GM19023 (cell line): Measurements from ENCODE around the gene SEMA4D.

Experiments
- ATAC-seq: cut with Tn5 transposase; IDR thresholded peaks from one replicate; pipeline ENCODE4 v1.9.1; 2021; ENCODE audit warnings: mild to moderate bottlenecking, moderate library complexity; ENCODE audit not compliant: unreplicated experiment

Gene SEMA4D, protein sequence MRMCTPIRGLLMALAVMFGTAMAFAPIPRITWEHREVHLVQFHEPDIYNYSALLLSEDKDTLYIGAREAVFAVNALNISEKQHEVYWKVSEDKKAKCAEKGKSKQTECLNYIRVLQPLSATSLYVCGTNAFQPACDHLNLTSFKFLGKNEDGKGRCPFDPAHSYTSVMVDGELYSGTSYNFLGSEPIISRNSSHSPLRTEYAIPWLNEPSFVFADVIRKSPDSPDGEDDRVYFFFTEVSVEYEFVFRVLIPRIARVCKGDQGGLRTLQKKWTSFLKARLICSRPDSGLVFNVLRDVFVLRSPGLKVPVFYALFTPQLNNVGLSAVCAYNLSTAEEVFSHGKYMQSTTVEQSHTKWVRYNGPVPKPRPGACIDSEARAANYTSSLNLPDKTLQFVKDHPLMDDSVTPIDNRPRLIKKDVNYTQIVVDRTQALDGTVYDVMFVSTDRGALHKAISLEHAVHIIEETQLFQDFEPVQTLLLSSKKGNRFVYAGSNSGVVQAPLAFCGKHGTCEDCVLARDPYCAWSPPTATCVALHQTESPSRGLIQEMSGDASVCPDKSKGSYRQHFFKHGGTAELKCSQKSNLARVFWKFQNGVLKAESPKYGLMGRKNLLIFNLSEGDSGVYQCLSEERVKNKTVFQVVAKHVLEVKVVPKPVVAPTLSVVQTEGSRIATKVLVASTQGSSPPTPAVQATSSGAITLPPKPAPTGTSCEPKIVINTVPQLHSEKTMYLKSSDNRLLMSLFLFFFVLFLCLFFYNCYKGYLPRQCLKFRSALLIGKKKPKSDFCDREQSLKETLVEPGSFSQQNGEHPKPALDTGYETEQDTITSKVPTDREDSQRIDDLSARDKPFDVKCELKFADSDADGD

DNA sequence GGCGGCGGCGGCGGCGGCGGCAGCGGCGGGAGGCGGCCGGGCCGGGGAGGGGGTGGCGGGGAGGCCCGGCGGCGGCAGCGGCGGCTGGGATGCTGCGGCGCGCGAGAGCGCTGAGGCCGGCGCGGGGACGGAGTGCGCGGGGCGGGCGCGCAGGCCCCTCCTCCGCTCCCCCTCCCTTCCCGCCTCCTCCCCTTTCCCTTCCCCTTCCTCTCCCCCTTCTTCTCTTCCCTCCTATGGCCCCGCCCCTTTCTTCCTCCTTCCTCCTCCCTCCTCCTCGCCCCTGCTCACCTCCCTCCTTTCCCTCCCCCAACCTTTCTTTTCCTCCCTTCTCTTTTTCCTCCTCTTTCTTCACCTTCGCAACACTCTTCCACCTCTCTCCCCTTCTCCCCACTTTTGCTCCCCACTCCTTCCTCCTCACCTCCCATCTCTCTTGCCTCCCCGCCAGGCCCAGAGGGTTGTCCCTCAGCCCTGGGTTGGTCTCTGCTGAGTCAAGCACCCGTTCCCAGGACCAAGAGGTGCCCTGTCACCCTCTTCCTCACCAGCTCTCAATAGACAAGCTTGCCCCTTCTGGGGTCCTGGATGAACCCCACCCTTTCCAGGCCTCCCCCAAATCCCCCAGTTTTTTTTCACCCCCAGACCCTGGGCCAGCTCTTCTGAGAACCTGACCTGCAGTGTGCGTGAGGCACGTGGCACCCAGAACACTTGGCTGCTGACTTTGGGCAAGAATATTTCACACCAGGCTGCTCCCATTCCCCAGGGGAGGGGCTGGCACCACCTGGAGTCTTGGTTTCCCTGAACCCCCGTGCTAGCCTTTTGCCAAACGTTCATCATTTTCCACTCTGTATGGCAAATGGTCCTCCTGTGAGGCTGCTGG lies at the start of gene SEMA4D:
TSS of gene SEMA4D (minus strand) at position 136 of the 874 bp plus-strand sequence. CDS start 92,657 bp downstream, outside the sequence.
- ATAC-seq: peak; percentile 37

DNA sequence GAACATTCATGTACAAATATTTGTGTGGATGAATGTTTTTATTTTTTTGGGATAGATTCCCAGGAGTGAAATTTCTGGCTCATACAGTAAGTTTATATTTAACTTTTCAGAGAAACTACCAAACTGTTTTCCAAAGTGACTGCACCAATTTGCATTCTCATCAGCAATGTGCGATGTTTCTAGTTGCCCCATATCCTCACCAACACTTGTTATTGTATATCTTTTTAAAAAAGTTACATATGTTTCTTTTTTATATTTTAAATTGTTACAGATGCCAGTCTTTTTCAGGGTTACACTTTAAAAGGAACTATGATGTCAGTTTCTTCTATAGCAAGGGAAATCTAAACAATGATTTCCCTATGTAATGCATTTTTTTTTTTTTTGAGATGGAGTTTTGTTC lies 49.1 kb upstream of the SEMA4D start:
- no peak for ATAC-seq

DNA sequence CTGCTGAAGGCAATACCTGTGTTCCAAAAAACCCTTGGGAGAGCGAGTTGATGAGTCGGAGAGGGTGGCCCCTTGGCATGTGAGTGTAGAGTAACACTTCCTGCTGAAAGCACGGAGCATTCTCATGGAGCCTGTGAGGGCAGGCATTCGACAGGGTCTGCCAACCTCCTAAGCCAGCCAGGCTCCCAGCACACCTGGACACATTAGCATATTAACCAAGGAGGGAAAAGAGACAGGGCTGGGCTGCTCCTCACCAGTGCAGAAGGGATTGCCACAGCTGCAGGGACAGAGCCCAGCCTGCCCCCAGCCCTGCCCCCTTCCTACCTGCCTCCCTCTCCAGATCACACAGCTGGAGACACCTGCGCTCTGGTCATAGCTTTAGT lies 46.4 kb upstream of the SEMA4D start:
- ATAC-seq: no peak

DNA sequence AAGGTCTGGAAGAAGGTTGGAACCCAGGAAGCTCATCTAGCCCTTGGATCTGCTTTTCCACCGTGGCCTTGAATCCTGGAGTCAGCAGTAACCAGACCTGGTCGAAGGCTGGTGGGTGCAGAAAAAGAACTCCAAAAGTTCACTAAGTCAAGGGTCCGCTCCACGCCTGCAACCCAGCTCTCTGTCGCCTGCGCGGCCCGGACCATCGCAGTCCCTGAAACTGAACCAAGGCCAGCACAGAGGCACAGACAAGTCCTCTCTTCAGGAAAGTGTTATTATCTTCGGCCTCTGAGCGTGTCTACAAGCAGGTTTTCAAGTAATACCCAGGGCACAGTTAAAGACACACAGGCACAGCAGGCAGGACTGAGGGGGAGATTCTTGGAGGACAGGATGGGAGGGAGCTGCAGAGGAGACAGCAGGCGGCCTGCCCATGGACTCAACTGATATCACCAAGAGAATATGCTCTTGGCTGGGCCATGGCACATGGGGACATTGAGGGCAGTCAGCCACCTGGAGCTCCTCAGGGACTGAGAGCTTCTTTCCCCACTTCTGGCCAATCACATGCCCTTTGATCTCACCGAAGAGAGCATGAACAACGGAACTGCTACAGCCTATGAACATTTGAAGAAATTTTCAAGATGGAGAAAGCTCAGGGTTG lies 45.8 kb upstream of the SEMA4D start:
- ATAC-seq: no peak

DNA sequence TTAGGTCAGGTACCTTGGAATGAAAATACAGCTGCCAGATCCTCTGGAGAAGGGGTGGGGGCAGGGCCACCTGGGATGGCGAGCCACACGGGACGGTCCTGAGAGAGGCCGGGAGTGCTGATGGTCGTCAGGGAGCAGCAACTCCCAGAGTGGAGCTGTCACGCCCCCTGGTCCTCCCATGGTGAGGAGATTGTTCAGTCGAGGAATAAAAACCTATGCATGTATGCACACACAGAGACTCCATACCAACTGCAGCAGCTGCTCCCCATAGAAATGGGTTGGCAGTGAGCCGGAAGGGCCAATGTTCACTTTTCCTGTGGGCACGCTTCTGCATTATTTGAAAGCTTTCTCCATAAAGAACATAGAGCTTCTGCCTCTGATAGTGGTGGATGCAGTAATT lies 45.2 kb upstream of the SEMA4D start:
- ATAC-seq: no peak

DNA sequence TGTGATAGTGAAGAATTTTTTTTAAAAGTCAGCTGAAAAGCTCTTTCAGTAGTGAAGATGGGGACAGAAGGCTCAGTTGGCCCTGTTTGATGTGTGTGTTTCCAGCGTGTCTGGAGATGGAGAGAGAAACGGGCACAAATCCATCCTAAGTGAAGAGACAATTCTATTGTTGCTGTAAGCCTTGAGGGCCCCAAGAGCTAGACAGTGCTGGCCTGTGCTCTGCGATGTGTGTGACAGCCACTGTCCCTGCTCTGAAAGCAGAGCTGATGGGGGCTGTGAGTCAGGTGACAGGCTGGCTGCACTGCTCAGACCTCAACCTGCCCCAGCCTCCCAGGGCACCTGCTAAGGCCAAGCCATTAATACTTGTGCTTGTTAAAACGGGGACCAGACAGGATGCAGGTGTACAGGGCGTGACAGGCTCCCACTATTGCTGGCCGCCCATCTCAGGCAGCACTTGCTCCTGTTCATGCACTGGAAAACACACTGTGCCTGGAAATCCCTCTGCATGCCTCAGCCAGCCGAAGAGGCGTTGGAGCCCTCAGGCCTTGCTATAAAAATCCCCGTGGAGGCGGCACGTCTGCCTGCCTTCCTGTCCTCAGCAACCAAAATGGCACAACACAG lies 44.6 kb upstream of the SEMA4D start:
- no peak for ATAC-seq

DNA sequence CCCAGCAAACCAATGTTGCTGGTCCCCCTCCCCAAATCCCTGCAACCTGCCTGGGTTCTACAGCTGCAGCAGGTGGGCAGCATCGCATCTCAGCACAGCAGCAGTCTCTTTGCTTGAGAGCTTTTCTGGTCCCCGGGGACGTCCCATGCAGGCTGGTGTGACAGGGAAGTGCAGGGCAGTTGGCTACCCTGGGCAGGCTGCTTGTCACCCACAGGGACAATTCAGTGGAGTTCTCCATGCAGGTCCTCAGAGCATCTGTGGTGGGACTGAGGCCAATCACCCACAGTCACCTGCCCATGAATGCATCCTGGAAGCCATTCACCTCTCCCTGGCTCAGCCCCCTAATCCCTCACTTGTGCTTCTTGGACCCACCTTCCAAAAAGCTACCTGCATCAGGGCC lies 43.9 kb upstream of the SEMA4D start:
- ATAC-seq: no peak

DNA sequence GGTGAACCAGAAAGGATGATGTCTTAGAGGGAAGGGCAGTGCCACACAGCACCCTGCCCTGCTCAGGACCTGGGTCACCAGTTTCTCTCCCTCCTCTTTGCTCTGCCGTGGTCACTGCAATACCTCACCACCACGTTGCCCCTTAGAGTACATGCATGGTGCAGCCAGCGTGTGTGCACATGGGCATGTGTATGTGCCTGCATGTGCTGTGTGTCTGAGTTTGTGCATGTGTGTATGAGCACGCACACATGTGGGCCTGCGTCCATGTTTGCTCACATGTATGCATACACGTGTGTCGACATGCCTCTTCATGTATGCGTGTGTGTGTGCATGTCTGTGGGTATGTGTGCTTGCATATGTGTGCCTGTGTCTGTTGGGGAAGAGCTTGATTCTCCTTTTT lies 41.5 kb upstream of the SEMA4D start:
- no peak for ATAC-seq

DNA sequence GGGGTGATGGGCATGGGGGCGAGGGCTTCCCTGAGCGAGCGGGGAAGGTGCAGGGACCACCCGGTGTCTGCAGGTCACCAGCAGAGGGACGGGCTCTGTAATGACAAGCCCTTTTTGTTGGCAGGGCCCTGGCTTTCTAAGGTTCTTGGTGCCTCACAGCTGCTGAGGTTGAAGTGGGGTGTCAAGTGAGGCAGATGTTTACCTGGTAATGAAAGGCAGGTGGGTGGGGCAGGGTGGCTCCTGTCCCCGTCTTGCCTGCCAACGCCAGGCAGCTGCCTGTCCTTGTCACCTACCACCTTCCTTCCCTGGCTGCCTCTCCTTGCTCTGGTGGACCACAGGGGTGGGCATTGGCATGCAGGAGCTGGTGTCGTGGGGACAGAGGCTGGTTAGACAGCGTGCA lies 41.0 kb upstream of the SEMA4D start:
- no peak for ATAC-seq

DNA sequence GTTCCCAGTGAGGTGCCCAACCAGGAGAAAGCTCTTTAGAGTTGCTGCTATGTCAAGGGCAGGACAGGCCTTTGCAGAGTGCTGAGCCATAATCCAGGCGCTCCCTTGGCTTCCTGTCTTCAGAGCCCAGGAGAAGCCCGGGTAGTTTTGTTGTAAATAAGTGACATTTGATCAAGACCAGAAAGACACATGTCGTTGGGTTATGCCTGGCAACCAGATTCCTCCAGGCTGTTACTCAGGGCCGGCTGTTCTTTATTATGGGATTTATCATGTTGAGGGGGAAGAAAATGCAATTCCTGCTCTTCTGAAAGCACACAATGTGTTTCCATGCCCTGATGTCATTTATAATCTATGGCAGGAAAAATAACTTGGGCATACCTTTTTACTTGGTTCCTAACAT lies 39.3 kb upstream of the SEMA4D start:
- no peak for ATAC-seq

DNA sequence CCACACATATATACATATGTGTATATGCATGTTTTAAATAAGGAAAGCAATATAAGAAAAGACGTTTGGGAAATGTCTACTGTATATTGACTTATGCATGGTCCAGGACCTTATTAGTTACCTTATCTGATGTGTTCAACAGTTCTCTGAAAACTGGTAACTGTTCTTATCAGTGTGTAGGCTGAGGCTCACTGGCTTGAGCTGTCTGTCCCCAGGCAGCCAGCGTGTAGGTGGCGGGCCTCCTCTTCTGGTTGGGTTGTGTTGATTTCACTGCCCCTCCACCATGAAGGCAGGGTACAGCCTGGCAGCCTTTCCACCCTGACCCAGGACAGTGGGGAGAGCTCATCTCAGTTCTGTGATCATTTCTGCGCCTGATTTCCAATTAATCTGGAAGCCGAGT lies 38.7 kb upstream of the SEMA4D start:
- ATAC-seq: no peak

DNA sequence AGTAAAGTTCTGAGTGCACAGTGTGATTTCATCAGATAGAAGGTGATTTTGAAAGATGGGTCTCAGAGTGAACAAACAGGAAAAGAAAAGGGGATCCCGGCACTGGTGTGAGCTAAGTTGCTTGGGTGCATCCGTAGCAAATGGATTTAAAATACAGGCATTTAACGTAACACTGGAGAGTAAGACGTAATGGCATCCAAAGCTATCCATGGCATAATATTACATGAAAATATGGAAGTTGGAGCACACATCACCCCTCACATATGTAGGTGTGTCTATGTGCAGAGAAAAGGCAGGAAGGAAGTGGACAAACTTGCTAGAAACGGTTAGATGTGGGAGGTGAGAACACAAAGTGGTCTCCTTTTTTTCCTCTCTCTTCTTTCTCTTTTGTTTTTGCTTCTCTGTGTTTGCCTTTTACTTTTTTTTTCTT lies 38.2 kb upstream of the SEMA4D start:
- no peak for ATAC-seq

DNA sequence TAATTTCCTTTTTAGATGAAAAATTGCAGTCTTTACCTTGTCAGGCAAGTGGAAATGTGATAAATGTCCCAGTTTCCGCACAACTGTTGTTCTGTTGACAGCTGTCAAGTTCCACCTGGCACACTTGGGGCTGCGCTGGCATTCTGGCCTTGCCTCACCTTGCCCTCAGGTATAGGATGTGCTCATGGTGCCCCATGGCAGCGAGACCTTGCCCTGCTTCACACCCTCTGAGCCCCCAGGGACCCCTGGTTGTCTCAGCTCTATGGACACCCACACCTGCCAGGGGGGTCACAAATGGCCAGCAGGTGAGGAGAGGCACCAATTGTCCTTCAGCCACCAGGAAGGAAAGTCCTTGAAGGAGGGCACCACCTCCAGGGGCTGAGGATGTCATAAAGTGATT lies 37.5 kb upstream of the SEMA4D start:
- no peak for ATAC-seq

DNA sequence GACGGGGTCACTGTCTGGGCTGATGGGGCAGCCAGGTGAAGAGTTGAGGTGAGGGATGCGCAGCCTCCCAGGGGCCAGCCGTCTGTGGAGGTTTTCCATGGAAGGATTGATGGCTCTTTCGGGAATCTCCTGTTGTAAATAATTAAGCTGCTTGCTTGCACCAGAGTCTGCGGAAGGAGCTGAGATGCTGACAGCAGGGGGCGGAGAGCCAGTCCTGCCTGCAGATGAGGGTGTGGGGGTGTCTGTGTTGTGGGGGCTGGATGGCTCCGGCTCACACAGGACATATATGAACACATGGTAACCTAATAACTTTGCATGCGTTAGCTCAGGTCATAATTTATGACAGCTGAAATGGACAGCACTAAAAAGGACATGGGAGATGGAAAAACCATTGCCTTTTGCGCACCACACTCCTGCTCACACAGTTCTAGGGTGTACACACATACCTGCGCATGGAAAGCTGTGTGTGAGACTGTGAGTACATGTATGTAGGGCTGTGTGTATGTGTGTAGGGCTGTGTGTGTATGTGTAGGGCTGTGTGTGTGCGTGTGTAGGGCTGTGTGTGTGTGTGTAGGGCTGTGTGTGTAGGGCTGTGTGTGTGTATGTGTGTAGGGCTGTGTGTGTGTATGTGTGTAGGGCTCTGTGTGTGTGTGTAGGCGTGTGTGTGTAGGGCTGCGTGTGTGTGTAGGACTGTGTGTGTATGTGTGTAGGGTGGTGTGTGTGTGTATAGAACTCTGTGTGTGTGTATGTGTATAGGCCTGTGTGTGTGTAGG lies 36.8 kb upstream of the SEMA4D start:
- ATAC-seq: no peak

DNA sequence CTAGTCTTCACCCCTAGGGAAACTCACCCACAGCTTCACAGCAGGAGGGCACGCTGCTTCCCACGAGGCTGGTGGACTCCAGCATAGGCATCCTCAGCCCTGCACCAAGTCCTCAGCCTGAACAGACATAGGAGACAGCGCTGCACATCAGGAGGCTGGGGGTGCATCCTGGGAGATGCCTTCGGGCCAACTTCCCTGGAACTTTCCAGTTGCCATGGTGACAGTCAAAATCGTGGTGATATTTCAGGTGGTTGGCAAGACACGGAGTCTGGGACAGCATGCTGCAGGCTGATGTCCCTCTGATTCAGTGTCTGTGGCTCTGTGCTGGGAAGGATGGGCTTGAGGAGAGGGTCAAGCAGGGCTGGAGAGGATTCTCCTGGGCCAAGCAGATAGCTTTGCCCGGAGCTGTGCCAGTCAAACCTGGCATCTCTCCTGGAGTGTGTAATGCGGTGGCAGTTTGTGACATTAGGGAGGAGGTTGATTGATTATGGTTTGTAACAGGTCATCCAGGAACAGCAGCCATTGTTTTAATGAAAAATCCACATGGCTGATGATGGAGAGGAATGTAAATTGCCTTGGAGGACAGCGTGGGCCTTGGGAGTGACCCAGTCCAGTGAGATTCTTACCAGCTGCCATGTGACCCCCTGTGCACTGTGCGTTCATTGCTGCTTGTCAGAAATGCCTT lies 35.6 kb upstream of the SEMA4D start:
- no peak for ATAC-seq

DNA sequence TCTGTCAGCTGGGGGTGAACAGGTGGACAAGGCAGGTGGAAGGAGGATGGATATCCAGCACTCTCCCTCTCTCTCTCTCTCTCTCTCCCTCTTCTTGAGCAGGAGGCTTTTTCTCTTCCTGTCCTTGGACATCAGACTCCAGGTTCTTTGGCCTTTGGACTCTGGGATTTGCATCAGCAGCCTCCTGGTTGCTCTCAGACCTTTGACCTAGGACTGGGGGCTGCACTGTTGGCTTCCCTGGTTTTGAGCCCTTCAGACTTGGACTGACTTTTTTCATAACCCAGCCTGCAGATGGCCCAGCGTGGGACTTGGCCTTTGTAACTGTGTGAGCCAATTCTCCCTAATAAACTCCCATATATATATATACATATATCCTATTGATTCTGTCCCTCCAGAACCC lies 35.0 kb upstream of the SEMA4D start:
- ATAC-seq: no peak

DNA sequence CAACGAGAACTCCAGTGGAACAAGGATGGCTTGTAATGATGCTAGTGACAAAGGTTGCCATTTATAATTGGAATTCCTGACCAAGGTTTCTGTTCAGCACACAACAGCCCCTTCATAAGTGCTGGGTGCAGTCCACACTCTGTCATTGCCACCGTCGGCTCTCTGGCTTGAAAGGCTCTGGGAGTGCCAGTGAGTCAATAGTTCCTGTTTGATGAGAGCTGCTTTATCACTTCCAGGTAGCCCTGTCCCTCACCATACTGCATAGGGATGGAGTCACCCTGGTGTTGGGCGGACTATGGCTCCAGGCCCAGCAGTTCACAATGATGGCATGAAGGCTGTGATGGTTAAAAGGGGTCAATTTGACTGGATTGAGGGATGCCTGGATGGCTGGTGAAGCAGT lies 34.6 kb upstream of the SEMA4D start:
- no peak for ATAC-seq

DNA sequence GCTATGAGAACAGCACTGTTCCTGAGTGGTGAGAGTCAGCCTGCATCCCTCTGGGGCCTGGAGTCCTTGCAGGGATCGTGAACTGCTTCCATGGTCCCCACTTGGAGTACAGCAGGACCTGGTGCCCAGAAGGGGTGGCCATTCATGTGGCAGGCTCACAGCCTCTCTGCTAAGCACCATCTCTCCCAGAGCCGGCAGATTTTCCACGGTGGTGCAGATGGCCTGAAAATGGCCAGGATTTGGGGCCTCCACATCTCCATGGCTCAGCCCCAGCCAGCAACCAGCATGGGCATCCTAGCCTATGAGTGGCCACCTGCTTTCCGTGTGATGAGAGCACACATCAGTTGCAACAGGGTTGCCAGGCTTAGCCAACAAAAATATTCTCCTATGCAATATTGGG lies 33.9 kb upstream of the SEMA4D start:
- no peak for ATAC-seq

DNA sequence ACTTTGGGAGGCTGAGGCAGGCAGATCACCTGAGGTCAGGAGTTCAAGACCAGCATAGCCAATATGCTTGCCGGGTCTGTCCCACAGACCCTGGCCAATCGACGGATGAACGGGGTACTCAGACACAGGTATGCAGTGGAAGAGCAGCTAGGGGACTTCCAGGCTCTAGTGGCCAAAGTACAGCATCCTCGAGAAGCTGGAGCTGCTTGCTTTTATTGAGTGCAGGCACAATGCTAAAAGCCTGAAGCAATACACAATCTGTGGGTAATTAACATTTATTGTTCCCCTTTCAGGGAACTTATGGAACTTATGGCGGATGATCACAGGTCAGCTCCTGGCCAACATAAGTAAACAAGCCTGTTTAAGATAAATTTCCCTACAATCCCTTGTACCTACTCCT lies 32.8 kb upstream of the SEMA4D start:
- no peak for ATAC-seq
